GM06990 (cell line): Measurements from ENCODE around the gene PTPRF.

Experiments used
- DNase-seq: peaks from one replicate; pipeline ENCODE4 v3.0.0-alpha.2; 2011; ENCODE audit not compliant: insufficient read length; ENCODE audit errors: extremely low read depth
- H3K27me3 ChIP-seq: replicated peaks from 2 replicates; pipeline ENCODE4 v1.6.0; 2011; ENCODE audit warnings: low read length; ENCODE audit not compliant: control insufficient read depth, insufficient read depth
- H3K36me3 ChIP-seq: 2 replicates; pipeline ENCODE4 v1.5.1; 2011; ENCODE audit warnings: low read length; ENCODE audit not compliant: control insufficient read depth, insufficient read depth
- H3K4me3 ChIP-seq: replicated peaks from 2 replicates; pipeline ENCODE4 v1.5.1; 2011; ENCODE audit warnings: low read depth, mild to moderate bottlenecking, control low read depth, low read length
- CTCF ChIP-seq: IDR thresholded peaks from 2 replicates; pipeline ENCODE4 v1.5.1; 2011; ENCODE audit warnings: low read length, control low read depth, mild to moderate bottlenecking, inconsistent platforms; ENCODE audit not compliant: insufficient read depth, poor library complexity, severe bottlenecking

Gene PTPRF

DNA sequence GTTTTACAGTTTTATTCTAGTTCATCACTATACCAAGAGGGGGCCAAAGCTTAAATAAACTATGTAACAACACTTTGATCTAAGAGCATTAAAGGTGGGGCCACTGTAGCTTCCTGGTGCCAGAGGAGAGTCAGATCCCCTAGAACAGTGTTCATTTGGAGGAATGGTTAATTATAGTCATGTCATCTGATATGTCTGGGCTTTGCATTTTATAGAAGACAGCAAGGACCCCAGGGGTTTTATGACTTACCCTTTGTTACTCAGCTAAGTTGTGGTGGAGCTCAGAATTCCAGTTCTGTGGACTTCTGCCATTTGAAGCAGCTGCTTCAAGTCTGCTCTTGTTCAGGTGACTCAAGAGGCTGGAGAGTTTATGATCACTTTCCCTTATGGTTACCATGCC is 135.9 kb downstream of the PTPRF start:
- Histone ChIP-seq H3K36me3 (peaks cover 52% of the 10 kb centered on the region), H3K27me3 (no peaks in the 10 kb centered on the region), H3K4me3 (no peak overlapping the region)
- no peak for DNase-seq
- TF ChIP-seq CTCF, result no peak

GRCh38 chr1:43668956-43669355 is 138.3 kb downstream of the PTPRF start:
- Histone ChIP-seq H3K27me3 (no peaks in the 10 kb centered on the region), H3K36me3 (peaks cover 60% of the 10 kb centered on the region), H3K4me3 (no peak overlapping the region)
- no peak for TF ChIP-seq CTCF
- DNase-seq, result no peak

DNA sequence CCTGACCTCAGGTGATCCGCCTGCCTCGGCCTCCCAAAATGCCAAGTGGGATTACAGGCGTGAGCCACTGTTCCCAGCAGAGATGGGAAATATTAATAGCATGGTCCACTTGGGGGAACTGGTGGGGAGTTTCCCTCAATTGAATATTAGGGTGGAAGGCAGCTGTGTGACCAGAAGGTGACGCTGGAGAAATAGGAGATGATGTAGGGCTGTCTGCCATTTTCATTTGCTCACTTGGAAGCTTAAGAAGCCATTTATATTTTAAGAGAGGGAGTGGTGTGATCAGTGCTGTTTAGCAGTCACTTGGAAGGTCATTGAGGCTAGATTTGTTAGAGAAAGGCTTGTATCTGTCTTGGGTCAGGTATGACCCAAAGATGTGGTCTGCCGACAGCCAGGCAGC is 139.2 kb downstream of the PTPRF start:
- Histone ChIP-seq H3K4me3 (no peak overlapping the region), H3K27me3 (no peaks in the 10 kb centered on the region), H3K36me3 (peaks cover 62% of the 10 kb centered on the region)
- DNase-seq, result no peak
- no peak for TF ChIP-seq CTCF

GRCh38 chr1:43671193-43671592 is 140.5 kb downstream of the PTPRF start:
- H3K36me3 ChIP-seq, result peaks cover 63% of the 10 kb centered on the region
- H3K27me3 ChIP-seq, result no peaks in the 10 kb centered on the region
- no peak for DNase-seq
- H3K4me3 ChIP-seq, result no peak overlapping the region
- no peak for TF ChIP-seq CTCF

- Histone ChIP-seq H3K27me3 (no peaks in the 10 kb centered on the region), H3K4me3 (no peak overlapping the region), H3K36me3 (peaks cover 59% of the 10 kb centered on the region)
- TF ChIP-seq CTCF, result no peak
- DNase-seq, result no peak
Observed at GRCh38 chr1:43671626-43672330, 141.1 kb downstream of the PTPRF start.

DNA sequence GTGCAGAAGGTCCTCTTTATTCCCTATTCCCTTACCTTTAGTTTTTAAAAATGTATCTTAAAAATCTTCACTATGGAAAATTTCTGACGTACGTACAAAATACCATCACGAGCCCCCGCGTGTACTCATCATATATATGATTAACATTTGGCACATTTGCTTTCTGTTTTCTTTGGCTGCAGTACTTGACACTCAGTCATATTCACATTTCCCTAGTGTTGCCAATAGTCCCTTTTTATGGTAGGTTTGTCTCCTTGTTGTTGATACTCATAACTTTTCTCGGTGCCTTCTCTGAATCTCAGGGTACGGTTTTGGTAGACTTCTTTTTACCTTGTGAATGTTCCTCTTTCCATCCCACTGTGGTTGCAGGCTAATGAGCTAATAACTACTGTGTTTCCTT is 142.6 kb downstream of the PTPRF start:
- H3K4me3 ChIP-seq, result no peak overlapping the region
- H3K36me3 ChIP-seq, result peaks cover 48% of the 10 kb centered on the region
- TF ChIP-seq CTCF, result no peak
- no peak for DNase-seq
- H3K27me3 ChIP-seq, result no peaks in the 10 kb centered on the region
